Midbrain (tissue), 1 donor: ENCODE measurements around the gene CSAG3.
"Not testable (repeated sequence)": the region's sequence is repeated elsewhere in the genome, so short reads cannot be mapped to it uniquely, and the experiment has no call there.

ENCODE experiments used
- DNase-seq: peaks from one replicate; lab custom pipeline; 2025; lab: John Stamatoyannopoulos, UW

CSAG3 gene

GRCh38 chrX:152758918-152759317, at the start of gene CSAG3:
CSAG3 (plus strand) TSS chrX:152759218.
- DNase-seq = not testable (repeated sequence)

GRCh38 chrX:152713195-152713594, 45.8 kb upstream of the CSAG3 start:
- DNase-seq = not testable (repeated sequence)

- DNase-seq = not testable (repeated sequence)
These were observed 44.9 kb upstream of the CSAG3 start, which contains the start of gene MAGEA2B for GRCh38 chrX:152713815-152714787. MAGEA2B (plus strand) TSS chrX:152714628; CDS start chrX:152717107, 2,479 bp downstream.

GRCh38 chrX:152725409-152725808, 33.6 kb upstream of the CSAG3 start:
- DNase-seq = no peak

- no peak for DNase-seq
These were observed 25.6 kb upstream of the CSAG3 start, which contains the start of the genes CSAG1 and MAGEA12 for GRCh38 chrX:152733261-152733975. CSAG1 (minus strand) TSS chrX:152733721; CDS start chrX:152732460, 1,261 bp downstream. MAGEA12 (plus strand) TSS chrX:152733757; CDS start chrX:152736162, 2,405 bp downstream.

GRCh38 chrX:152734143-152734858, 24.7 kb upstream of the CSAG3 start:
- DNase-seq = not testable (repeated sequence)

- no peak for DNase-seq
These were observed 23.9 kb upstream of the CSAG3 start for GRCh38 chrX:152735101-152735500.

GRCh38 chrX:152735860-152736511, 23.0 kb upstream of the CSAG3 start:
- no peak for DNase-seq

GRCh38 chrX:152736528-152736927, 22.5 kb upstream of the CSAG3 start:
- not testable (repeated sequence) for DNase-seq

- DNase-seq = no peak
These were observed 20.5 kb upstream of the CSAG3 start for GRCh38 chrX:152738560-152738959.

GRCh38 chrX:152753686-152754650, 5.0 kb upstream of the CSAG3 start, which contains the start of gene MAGEA2:
MAGEA2 (minus strand) TSS chrX:152753842; CDS start chrX:152751363, 2,479 bp downstream.
- DNase-seq = not testable (repeated sequence)

GRCh38 chrX:152754871-152755270, 4.1 kb upstream of the CSAG3 start:
- DNase-seq = not testable (repeated sequence)

GRCh38 chrX:152759544-152759943, 526 bp downstream of the CSAG3 start:
- not testable (repeated sequence) for DNase-seq

- not testable (repeated sequence) for DNase-seq
These were observed 2.6 kb downstream of the CSAG3 start for GRCh38 chrX:152761582-152761981.

GRCh38 chrX:152766562-152766961, 7.5 kb downstream of the CSAG3 start:
- not testable (repeated sequence) for DNase-seq

- not testable (repeated sequence) for DNase-seq
These were observed 10.7 kb downstream of the CSAG3 start, which contains the start of gene MAGEA6 for GRCh38 chrX:152769549-152770289. MAGEA6 (minus strand) TSS chrX:152769689; CDS start chrX:152767650, 2,039 bp downstream.

- not testable (repeated sequence) for DNase-seq
These were observed 28.0 kb downstream of the CSAG3 start for GRCh38 chrX:152787062-152787461.

GRCh38 chrX:152798945-152799344, 39.9 kb downstream of the CSAG3 start:
- no peak for DNase-seq

GRCh38 chrX:152806035-152806434, 47.0 kb downstream of the CSAG3 start:
- no peak for DNase-seq
